Umbilical cord (tissue), 2 donors: ENCODE results near the gene THUMPD2. TPM values are rescaled to one million over a fixed set of nuclear protein-coding genes. Genes with fewer than 3 reads are reported as not detected.
"Not testable (repeated sequence)": the region's sequence is repeated elsewhere in the genome, so short reads cannot be mapped to it uniquely, and the experiment has no call there.

ENCODE experiments used
- DNase-seq: peaks from one replicate; pipeline ENCODE4 v3.0.0-alpha.2; 2015; ENCODE audit warnings: low spot score
- total RNA-seq: library from RNA; depleted of rRNA; stranded (reverse); fragments of >200 nt; gene quantifications from one replicate; pipeline ENCODE4 v1.2.3, GENCODE V29; 2014; ENCODE audit warnings: low replicate concordance; ENCODE audit not compliant: insufficient read depth

Gene THUMPD2, protein sequence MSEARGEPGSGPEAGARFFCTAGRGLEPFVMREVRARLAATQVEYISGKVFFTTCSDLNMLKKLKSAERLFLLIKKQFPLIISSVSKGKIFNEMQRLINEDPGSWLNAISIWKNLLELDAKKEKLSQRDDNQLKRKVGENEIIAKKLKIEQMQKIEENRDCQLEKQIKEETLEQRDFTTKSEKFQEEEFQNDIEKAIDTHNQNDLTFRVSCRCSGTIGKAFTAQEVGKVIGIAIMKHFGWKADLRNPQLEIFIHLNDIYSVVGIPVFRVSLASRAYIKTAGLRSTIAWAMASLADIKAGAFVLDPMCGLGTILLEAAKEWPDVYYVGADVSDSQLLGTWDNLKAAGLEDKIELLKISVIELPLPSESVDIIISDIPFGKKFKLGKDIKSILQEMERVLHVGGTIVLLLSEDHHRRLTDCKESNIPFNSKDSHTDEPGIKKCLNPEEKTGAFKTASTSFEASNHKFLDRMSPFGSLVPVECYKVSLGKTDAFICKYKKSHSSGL
- total RNA-seq = 13.7 TPM

DNA sequence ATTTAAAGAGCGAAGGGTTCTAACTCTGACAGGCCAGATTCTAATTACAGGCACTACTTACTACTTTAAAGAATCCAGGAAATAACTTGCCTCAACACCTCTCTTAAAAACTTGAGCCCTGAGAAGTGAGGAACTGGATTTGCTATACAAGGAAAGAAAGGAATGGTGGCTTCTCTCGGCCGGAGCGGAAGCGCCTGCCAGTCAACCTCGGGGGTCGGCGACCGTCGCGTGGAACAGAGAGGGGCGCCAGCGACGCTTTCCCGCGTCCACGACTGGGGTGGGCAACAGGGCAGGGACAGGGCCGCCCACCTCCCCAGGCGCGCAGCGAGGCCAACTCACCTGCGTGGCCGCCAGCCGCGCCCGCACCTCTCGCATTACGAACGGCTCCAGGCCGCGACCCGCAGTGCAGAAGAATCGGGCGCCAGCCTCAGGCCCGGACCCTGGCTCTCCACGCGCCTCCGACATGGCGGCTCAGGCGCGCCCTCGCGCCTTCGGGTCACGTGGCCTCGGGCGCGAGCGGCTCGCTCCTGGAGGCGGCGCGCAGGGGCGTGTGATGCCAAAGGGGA, at the start of gene THUMPD2:
Gene THUMPD2, minus strand, starts transcription at position 484 of the 566 bp plus-strand sequence. Its CDS starts 19 bp downstream, at position 465.
- DNase-seq = peak; percentile 76

- DNase-seq = no peak
Observed at GRCh38 chr2:39821871-39822270, 42.8 kb upstream of the THUMPD2 start.

GRCh38 chr2:39816845-39817244, 37.8 kb upstream of the THUMPD2 start:
- no peak for DNase-seq

GRCh38 chr2:39816428-39816827, 37.4 kb upstream of the THUMPD2 start:
- no peak for DNase-seq

DNA sequence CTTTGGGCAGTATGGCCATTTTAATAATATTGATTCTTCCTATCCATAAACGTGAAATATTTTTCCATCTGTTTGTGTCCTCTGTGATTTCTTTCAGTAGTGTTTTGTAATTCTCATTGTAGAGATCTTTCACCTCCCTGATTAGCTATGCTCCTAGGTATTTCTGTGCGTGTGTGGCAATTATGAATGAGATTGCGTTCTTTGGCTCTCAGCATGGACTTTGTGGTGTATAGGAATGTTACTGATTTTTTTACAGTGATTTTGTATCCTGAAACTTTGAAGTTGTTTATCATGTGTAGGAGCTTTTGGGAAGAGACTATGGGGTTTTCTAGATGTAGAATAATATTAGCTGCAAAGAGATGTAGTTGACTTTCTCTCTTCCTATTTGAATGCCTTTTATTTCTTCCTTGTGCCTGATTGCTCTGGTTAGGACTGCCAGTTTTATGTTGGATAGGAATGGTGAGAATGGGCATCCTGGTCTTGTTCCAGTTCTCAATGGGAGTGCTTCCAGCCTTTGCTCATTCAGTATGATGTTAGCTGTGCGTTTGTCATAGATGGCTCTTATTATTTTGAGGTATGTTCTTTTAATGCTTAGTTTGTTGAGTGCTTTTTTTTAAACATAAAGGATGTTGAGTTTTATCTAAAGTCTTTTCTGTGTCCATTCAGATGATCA, 27.0 kb upstream of the THUMPD2 start:
- DNase-seq = no peak

GRCh38 chr2:39803839-39804238, 24.8 kb upstream of the THUMPD2 start:
- no peak for DNase-seq

DNA sequence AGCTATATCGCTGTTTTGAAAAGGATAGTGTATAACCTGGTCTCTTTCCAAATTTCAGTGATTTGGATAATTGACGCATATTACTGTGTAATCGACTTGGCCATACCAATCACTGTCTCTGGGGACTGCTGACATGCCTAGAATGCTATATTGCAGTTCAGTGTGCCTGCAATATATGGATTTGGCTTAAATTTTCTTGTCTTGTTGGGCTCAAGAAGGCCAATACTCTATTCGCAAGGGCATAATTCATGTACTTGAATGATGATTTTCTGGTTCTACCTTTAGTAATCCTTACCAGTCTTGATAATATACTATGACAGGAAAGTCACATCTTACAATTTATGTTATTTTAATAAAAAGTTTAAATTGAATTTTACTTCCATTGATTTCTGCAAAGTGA, 21.7 kb upstream of the THUMPD2 start:
- DNase-seq = no peak

- DNase-seq = no peak
Observed at GRCh38 chr2:39796134-39796533, 17.1 kb upstream of the THUMPD2 start.

- DNase-seq = not testable (repeated sequence)
Observed at GRCh38 chr2:39790216-39790818, 11.3 kb upstream of the THUMPD2 start.

DNA sequence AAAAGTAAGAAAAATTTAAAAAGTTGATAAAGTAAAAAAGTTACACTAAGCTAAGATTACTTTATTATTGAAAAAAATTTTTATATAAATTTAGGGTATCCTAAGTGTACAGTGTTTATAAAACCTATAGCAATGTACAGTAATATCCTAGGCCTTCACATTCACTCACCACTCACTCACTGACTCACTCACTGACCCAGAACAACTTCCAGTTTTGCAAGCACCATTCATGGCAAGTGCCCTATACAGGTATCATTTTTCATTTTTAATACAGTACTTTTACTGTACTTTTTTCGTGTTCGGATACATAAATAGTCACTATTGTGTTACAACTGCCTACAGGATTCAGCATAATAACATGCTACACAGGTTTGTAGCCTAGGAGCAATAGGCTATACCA, 8.9 kb upstream of the THUMPD2 start:
- DNase-seq = no peak

GRCh38 chr2:39786761-39787522, 7.9 kb upstream of the THUMPD2 start:
- DNase-seq = no peak

DNA sequence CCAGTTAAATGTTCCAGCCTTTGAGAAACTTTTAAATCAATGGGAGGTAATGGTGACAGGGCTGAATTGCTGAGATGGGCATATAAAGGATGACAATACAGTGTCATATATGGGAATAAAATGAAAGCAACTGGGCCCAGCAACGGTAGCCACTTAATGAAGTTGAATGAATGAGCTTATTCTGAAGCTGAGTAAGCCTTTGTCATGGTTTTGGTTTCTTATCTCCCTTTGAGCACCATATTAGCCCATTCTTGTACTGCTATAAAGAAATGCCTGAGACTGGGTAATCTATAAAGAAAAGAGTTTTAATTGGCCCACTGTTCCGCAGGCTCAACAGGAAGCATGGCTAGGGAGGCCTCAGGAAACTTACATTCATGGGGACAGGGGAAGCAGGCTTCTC, 3.5 kb upstream of the THUMPD2 start:
- no peak for DNase-seq

DNA sequence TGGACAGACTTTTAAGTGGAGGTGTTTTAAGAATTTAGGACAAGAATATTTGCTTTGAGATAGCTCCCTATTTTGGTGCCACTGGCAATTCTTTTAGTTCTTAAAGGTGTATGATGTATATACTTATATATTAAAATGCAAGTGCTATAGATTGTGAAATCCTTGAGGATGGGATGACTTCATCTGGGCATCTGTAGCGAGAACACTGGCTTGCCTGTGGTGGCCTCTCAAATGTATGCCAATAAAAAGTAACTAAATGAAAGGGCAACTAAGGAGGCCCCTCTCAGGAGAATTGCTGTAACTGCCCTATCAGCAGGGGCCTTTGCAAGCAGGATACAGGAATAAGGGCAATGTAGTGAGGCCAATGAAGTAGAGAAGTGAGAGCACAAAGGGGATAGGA, 2.6 kb upstream of the THUMPD2 start:
- no peak for DNase-seq

DNA sequence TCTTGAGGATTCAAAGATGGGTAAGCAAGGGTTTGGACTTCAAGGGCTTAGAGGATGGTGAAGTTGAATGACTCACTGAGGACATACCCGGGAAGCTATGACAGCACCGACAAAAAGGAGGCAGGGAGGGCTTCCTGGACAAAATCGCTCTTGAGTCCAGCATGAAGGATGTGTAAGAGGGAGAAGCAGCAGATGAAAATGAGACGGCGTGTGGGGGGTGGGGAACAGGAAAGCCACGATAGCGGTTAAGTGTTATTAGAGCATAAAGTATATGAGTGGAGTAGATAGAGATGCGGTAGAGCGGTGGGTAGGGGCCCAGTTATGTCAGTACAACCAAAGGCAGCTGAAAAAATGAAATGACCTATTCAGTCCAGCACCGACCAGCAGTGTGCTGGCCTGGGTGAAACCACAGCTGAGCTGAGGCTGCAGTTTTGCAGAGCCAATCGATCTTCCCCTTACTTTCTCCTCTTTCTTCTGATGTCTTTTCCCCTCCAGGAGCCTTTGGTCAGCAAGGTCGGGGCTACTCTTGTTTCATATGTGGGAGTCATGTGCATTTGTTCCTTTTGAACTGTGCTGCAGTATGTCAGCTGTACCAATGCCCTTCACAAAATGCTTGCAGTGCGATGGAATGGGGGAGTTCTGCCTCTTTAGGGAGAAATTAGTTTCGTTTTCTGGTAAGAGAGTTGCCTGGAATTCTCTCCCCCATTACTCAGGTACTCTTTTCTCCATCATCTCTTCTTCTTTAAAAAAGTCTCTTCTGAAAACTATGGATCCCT, 2.0 kb upstream of the THUMPD2 start:
- no peak for DNase-seq

DNA sequence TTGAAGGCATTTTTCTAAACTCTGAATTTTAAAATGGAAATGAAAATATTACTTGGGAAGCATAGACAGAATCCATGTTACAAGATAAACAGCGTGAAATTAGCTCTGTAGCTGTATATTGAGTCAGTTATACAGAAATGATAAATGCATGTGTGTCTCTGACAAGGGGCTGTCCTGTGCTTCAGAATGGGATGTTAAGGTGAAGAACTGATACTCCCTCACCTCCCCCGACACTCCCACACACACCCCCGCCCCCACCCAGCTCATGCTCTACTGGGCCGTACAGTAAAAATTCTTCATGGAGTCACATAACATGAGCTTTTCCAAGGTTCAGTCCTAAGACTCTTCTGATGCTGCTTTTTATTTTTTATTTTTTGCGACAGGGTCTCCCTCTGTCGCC, 869 bp upstream of the THUMPD2 start:
- DNase-seq = no peak

GRCh38 chr2:39779341-39779851, 338 bp upstream of the THUMPD2 start:
- peak; percentile 42 for DNase-seq

GRCh38 chr2:39778233-39778632, 825 bp downstream of the THUMPD2 start:
- DNase-seq = no peak

DNA sequence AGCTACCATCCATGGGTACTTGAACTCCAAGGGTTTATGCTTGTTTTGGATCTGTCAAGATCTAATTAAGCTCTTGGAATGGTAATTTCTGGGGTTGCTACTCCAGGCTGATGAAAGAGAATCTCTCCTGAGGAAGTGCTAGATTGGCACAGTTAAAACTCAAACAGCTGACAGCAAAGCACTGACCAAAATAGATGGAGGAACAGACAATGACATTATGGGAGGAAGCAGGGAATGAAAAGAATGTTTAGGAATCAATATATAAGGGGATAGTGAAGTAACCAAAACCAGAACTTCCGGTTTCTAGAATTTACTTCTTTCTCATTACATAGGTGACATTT, 6.3 kb downstream of the THUMPD2 start:
- DNase-seq = no peak

DNA sequence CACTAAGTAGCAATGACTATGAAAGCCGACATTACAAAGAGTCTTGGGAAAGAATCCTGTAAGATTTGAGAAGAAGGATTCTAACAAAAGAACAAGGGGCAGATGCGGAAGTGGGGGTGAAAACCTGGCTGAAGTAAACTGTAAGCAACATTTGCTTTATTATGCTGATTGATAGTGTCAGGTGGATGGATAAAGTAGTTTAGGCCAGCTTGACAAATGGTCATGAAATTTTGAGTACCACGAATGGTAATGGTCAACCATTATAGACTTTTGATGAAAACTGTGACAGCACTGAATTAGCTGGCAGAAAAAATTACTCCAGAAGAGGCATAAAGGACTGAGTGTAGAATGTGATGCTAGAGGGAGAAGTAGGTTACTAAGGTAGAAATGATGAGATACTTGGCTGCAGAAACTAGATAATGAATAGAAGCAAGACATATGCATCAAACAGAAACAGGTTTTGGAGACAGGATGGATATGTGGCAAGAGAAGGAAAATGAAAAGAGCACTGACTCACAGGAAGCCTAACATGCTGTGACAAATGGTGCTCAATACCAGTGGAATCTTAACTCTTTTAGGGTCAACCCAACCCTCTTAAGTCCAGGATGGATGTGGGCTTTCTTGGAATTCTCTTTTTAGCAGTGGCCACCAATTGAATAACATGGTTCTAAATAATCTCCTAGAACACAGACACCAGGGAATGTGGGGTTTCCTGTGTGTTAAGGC, 6.8 kb downstream of the THUMPD2 start:
- DNase-seq = no peak

DNA sequence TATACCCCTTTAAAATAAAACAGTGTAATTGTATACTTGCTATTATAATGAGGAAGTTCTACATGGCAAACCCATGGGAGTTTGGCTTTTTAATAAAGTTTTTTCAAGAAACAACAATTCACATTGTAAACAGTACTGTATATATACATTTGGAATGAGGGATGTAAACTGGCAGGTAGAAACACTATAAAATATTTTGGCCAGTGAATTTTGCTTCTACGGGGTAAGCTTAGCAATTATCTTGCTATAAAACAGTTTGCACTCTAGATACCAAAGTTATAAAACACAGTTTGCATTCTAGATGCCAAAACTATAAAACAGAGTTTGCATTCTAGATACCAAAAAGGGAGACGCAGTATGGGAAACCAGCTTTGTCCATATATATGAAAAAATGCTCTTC, 16.6 kb downstream of the THUMPD2 start:
- DNase-seq = no peak
